Spleen (tissue), 11 donors: ENCODE results near the gene KSR2. TPM values are rescaled to one million over a fixed set of nuclear protein-coding genes. Genes with fewer than 3 reads are reported as not detected.

Source experiments
- DNase-seq: peaks from one replicate; pipeline ENCODE4 v3.0.0-alpha.2; 2020
- H3K27ac ChIP-seq, 8 donors: fragments of 200-600 bp; sonication (generic) in 7 of 8; 1 replicate in 4 of 8; 2 replicates in 4 of 8; pipeline versions ENCODE4 v1.5.0 to v1.8.0; 2016 to 2021; ENCODE audit warnings: inconsistent platforms in 4 of 8, mild to moderate bottlenecking in 4 of 8, moderate library complexity in 1 of 8
- H3K27me3 ChIP-seq, 7 donors: fragments of 200-600 bp; sonication (generic) in 6 of 7; replicated peaks in 1 of 7; 1 replicate in 4 of 7; 2 replicates in 3 of 7; pipeline versions ENCODE4 v1.5.0 to v1.8.0; 2016 to 2021; ENCODE audit warnings: inconsistent platforms in 3 of 7, mild to moderate bottlenecking in 1 of 7
- H3K36me3 ChIP-seq, 6 donors: fragments of 200-600 bp; sonication (generic) in 5 of 6; 1 replicate in 4 of 6; 2 replicates in 2 of 6; pipeline versions ENCODE4 v1.5.0 to v1.8.0; 2016 to 2021; ENCODE audit warnings: inconsistent platforms in 2 of 6
- H3K4me1 ChIP-seq, 6 donors: fragments of 200-600 bp; sonication (generic) in 5 of 6; 1 replicate in 3 of 6; 2 replicates in 3 of 6; pipeline versions ENCODE4 v1.5.0 to v1.8.0; 2016 to 2021; ENCODE audit warnings: inconsistent platforms in 3 of 6
- H3K4me3 ChIP-seq, 8 donors: fragments of 200-600 bp; sonication (generic) in 7 of 8; 1 replicate in 4 of 8; 2 replicates in 4 of 8; pipeline versions ENCODE4 v1.5.0 to v1.8.0; 2016 to 2021; ENCODE audit warnings: inconsistent platforms in 4 of 8, mild to moderate bottlenecking in 4 of 8, moderate library complexity in 2 of 8
- H3K9me3 ChIP-seq, 8 donors: fragments of 200-600 bp; sonication (generic) in 7 of 8; 1 replicate in 4 of 8; 2 replicates in 4 of 8; pipeline versions ENCODE4 v1.5.0 to v1.8.0; 2016 to 2021; ENCODE audit warnings: inconsistent platforms in 4 of 8
- POLR2A ChIP-seq, 3 donors: fragments of 450-650 bp; IDR thresholded peaks; one replicate each; pipeline ENCODE4 v1.5.1; 2017; ENCODE audit warnings: antibody characterized with exemption in 3 of 3, mild to moderate bottlenecking in 1 of 3
- POLR2AphosphoS5 ChIP-seq, 3 donors: sonication (generic); formaldehyde crosslinking; IDR thresholded peaks; one replicate each; pipeline ENCODE4 v1.5.1; 2017; ENCODE audit warnings: antibody characterized with exemption in 3 of 3
- WGBS, 5 donors: extraction: QIAGEN DNeasy Blood & Tissue Kit in 3 of 5; methylation state at CpG; one replicate each; pipeline versions ENCODE4 v1.1.5 to v1.1.7; 2013 to 2018; 5-methylcytosine and 5-hydroxymethylcytosine counted together
- intact Hi-C: fragments of 100-400 bp; cut with DNase I; formaldehyde crosslinking; loops from one replicate; pipeline ENCODE4 v1.15.0; 2023; ENCODE audit warnings: low total_unique reads
- polyA plus RNA-seq, 3 donors: library from polyadenylated mRNA; stranded (reverse); fragments of 200-250 nt; gene quantifications; one replicate each; pipeline ENCODE4 v1.2.1, GENCODE V29; 2013
- total RNA-seq, 7 donors: library from RNA; depleted of rRNA in 3 of 7; stranded (reverse); fragments of >200 nt in 3 of 7; fragmentation: NEBNext Ultra II Directional in 4 of 7; extraction: Animal tissue kit (Norgen Biotek cat#: 25700) in 4 of 7; gene quantifications; one replicate each; pipeline versions ENCODE4 v1.1.0 to v1.2.1, GENCODE V29; 2016 to 2021
- TF ChIP-seq, protein P1 (sequence below), 11 experiments: fragments of 200-600 bp in 7 of 11; fragments of 450-650 bp in 4 of 11; sonication (generic) in 4 of 11; IDR thresholded peaks in 8 of 11; conservative IDR thresholded peaks in 3 of 11; 1 replicate in 7 of 11; 2 replicates in 4 of 11; pipeline versions ENCODE4 v1.4.0 to v1.8.0; 2016 to 2021; ENCODE audit warnings: antibody characterized with exemption in 11 of 11, inconsistent platforms in 4 of 11, mild to moderate bottlenecking in 1 of 11
- donor health status: healthy with polysubstance abuse.
- donor health status: DM: no; HTN: no; CAD: no; lungs with moderate emphysema.
- donor health status: DM: no; HTN: no; CAD: no.
- donor health status: Bipolar disorder and iron deficiency.
- donor health status: healthy.
- donor health status: DM: no; HTN: no; CAD: no.
- donor health status: DM: yes; HTN: yes; CAD: no.

The KSR2 gene
- total and polyA plus RNA-seq, 10 donors = under 0.01 to 0.09 (median 0.02) TPM; not detected in 4

DNA sequence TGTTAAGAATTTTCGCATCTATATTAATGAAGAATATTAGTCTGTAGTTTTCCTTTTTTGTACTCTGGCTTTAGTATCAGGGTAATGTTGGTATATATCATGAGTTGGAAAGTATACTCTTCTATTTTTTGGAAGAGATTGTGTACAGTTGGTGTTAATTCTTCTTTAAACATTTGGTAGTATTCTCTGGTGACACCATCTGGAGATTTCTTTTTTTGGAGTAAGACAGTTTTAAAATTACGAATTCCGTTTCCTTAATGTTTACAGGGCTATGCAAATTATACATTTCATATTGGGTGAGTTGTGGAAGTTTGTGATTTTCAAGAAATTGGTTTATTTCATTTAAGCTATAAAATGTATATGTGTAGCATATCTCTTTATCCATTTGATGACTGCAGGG lies 423.6 kb downstream of the KSR2 start:
- TF ChIP-seq POLR2AphosphoS5 (IDR thresholded peaks at IDR 0.05) (no peak), POLR2A (IDR thresholded peaks at IDR 0.05) (no peak)
- TF ChIP-seq, protein P1, sequence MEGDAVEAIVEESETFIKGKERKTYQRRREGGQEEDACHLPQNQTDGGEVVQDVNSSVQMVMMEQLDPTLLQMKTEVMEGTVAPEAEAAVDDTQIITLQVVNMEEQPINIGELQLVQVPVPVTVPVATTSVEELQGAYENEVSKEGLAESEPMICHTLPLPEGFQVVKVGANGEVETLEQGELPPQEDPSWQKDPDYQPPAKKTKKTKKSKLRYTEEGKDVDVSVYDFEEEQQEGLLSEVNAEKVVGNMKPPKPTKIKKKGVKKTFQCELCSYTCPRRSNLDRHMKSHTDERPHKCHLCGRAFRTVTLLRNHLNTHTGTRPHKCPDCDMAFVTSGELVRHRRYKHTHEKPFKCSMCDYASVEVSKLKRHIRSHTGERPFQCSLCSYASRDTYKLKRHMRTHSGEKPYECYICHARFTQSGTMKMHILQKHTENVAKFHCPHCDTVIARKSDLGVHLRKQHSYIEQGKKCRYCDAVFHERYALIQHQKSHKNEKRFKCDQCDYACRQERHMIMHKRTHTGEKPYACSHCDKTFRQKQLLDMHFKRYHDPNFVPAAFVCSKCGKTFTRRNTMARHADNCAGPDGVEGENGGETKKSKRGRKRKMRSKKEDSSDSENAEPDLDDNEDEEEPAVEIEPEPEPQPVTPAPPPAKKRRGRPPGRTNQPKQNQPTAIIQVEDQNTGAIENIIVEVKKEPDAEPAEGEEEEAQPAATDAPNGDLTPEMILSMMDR (IDR thresholded peaks at IDR 0.05 in 8 of 11, conservative IDR thresholded peaks at IDR 0.05 in 3 of 11) = no peak
- H3K36me3 ChIP-seq = no peaks in the 10 kb centered on the region
- H3K4me3 ChIP-seq = no peak overlapping the region
- intact Hi-C loops = no loop called here
- peaks cover 0 to 25% (median 0%) of the 10 kb centered on the region in 7 donors for H3K27me3 ChIP-seq
- whole genome bisulfite sequencing, 5 donors = 80 to 95% (median 89%) methylated on average over 3 of the region's 3 CpGs
- peaks cover 0 to 8% (median 0%) of the 10 kb centered on the region in 8 donors for H3K9me3 ChIP-seq
- no peak overlapping the region for H3K27ac ChIP-seq
- no peaks in the 10 kb centered on the region for H3K4me1 ChIP-seq
- no peak for DNase-seq

DNA sequence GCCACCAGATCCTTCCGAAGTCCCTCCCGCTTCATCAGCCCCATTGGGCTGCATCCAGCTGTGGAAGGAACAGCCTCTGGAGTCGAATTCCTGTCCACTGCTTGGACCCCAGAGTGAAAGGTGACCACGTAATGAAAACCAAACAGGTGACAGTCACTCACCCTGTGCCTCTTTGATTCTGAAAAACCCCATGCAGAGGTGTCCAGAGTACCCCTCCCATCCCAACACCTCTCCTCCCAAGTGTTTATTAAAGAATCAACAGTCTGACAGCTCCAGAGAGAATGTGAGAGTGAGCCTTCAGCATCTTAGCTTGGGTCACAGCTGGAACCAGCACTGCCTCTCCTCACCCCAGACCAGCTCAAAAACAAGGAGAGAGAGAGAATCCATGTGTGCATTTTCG lies 428.8 kb downstream of the KSR2 start:
- 55 to 59% (median 56%) methylated on average over 5 of the region's 5 CpGs for WGBS, 5 donors
- no peak for DNase-seq
- Histone ChIP-seq H3K4me3 (no peak overlapping the region), H3K27ac (no peak overlapping the region), H3K9me3 (peaks cover 0 to 2% (median 0%) of the 10 kb centered on the region in 8 donors), H3K4me1 (no peaks in the 10 kb centered on the region), H3K36me3 (no peaks in the 10 kb centered on the region), H3K27me3 (peaks cover 0 to 13% (median 0%) of the 10 kb centered on the region in 7 donors)
- intact Hi-C loops = no loop called here
- TF ChIP-seq POLR2AphosphoS5 (IDR thresholded peaks at IDR 0.05) = no peak
- no peak for TF ChIP-seq POLR2A (IDR thresholded peaks at IDR 0.05)
- TF ChIP-seq, protein P1 (IDR thresholded peaks at IDR 0.05 in 8 of 11, conservative IDR thresholded peaks at IDR 0.05 in 3 of 11) = no peak

DNA sequence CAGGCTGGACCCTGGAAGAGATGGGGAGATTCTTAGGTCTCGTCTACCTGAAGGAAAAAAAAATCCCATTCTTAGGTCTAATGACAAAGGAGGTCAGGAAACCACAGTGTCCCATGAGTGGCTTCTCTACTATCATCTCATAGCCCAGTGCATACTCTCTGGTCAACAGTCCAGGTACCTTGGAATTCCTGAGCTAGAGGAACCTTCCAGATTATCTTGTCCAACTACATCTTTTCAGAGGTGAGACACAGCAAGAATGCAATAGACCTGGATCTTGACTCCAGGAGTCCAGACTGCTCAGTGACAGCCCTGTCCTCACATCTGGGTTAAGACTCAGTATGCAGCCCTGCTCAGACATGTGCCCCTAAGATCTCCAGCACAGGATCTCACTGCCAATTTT lies 429.9 kb downstream of the KSR2 start:
- H3K4me3 ChIP-seq = no peak overlapping the region
- no peaks in the 10 kb centered on the region for H3K36me3 ChIP-seq
- no peaks in the 10 kb centered on the region for H3K9me3 ChIP-seq
- 36 to 73% (median 52%) methylated on average over 1 of the region's 1 CpG for WGBS, 5 donors
- peaks cover 0 to 23% (median 0%) of the 10 kb centered on the region in 7 donors for H3K27me3 ChIP-seq
- TF ChIP-seq, protein P1 (IDR thresholded peaks at IDR 0.05 in 8 of 11, conservative IDR thresholded peaks at IDR 0.05 in 3 of 11) = no peak
- no peak for TF ChIP-seq POLR2A (IDR thresholded peaks at IDR 0.05)
- no peak for TF ChIP-seq POLR2AphosphoS5 (IDR thresholded peaks at IDR 0.05)
- intact Hi-C loops = no loop called here
- no peaks in the 10 kb centered on the region for H3K4me1 ChIP-seq
- no peak for DNase-seq
- no peak overlapping the region for H3K27ac ChIP-seq

DNA sequence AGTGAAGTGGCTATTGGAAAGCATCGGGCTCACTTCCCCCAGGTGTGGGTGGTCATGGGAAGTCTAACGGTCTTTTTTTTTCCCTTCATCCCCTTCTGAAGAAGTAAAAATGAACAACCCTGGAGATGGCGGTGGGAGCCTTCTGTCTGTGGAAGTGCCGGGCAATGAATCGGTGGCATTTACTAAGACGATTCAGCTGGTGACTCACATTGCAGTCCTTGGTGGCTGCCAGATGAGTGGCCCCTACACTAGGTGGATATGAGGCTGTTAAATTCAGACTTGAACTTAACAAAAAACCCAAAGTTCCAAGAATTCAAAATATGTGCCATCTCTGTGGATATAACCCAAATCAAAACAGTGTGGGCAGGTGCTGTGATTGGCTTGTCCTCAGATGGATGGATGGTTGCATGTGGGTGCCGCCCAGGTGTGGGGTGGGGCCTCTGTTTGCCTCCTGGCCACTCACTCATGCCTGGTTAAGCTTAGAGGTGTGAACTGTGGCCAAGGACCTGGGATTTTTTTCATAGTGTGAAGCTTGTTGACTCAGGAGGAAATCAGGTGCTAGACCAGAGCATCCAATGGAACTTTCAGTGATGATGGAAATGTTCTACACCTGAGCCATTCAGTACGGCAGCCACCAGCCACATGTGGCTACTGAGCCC lies 430.6 kb downstream of the KSR2 start:
- H3K4me1 ChIP-seq = no peaks in the 10 kb centered on the region
- no peak overlapping the region for H3K27ac ChIP-seq
- H3K4me3 ChIP-seq = no peak overlapping the region
- H3K9me3 ChIP-seq = no peaks in the 10 kb centered on the region
- no peak for TF ChIP-seq POLR2A (IDR thresholded peaks at IDR 0.05)
- TF ChIP-seq, protein P1 (IDR thresholded peaks at IDR 0.05 in 8 of 11, conservative IDR thresholded peaks at IDR 0.05 in 3 of 11) = no peak
- TF ChIP-seq POLR2AphosphoS5 (IDR thresholded peaks at IDR 0.05) = no peak
- no peaks in the 10 kb centered on the region for H3K36me3 ChIP-seq
- 84 to 93% (median 87%) methylated on average over 8 of the region's 8 CpGs for WGBS, 5 donors
- intact Hi-C loops = no loop called here
- H3K27me3 ChIP-seq = peaks cover 0 to 25% (median 0%) of the 10 kb centered on the region in 7 donors
- DNase-seq = no peak
